Renal pelvis (tissue), 4 donors: Measurements from ENCODE around the gene DOC2B. TPM values are rescaled to one million over a fixed set of nuclear protein-coding genes. Genes with fewer than 3 reads are reported as not detected.
"Not testable (repeated sequence)": the region's sequence is repeated elsewhere in the genome, so short reads cannot be mapped to it uniquely, and the experiment has no call there.

Experiments
- DNase-seq: peaks from one replicate; pipeline ENCODE4 v3.0.0-alpha.2; 2013
- polyA plus RNA-seq, 3 donors: library from polyadenylated mRNA; unstranded; fragments of 120-200 nt; gene quantifications; one replicate each; pipeline ENCODE4 v1.2.1, GENCODE V29; 2013; ENCODE audit not compliant: insufficient read length in 3 of 3

The DOC2B gene
- polyA plus RNA-seq, 3 donors: 50.1 to 73.7 (median 61.7) TPM

DNA sequence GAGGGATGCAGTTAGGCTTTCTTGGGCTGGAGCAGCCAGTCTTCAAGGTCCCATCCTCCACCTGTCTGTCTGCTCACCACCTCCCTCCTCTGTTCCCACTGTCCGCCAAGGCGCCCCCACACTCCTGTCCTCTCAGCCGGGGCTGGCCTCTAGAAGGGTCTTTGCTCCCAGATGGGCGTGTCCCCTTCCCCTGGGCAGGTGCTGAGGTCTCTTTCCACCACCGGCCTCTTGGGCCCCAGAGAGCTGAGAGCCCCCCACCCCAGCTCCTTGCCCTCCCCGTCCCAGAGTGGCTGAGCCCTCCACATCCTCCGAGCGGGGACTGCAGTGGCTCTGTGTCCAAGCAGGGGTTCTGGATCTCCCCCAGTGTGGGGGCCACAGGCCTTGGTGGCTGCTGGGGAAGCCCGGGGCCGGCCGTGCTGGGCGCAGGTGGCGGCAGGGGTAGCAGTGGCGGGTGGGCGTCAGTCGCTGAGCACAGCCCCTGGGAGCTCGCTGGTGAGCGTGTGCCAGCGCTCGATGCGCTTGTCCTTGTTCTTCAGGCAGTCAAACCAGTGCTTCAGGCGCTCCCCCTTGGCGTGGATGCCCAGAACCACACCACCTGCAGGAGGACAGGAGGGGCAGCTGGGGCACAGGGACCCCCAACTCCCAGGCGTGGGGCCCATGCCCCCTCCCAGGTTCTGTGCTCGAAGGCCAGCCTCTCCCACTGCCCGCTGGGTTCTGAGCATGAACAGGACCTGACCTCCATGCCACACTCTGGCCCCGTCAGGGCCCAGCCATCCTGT is 34.3 kb downstream of the DOC2B start:
- DNase-seq: no peak

DNA sequence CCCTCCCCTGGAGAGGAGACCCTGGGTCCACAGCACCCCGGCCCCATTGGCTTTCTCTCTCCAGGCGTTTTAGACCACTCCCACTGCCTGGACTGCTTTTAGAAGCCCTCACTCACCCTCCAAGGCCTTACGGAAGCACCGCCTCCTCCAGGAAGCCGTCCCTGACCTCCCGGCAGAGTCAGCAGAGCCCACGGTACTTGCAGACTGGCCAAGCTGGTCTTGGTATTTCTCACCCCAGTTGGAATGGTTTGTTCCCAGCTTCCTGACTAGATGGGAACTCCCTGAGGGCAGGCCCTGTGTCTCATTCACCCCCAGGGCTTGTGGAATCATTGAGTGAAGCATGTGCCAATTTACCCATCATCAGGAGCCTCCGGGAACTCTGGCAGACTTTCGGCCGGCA is 34.9 kb downstream of the DOC2B start:
- no peak for DNase-seq

DNA sequence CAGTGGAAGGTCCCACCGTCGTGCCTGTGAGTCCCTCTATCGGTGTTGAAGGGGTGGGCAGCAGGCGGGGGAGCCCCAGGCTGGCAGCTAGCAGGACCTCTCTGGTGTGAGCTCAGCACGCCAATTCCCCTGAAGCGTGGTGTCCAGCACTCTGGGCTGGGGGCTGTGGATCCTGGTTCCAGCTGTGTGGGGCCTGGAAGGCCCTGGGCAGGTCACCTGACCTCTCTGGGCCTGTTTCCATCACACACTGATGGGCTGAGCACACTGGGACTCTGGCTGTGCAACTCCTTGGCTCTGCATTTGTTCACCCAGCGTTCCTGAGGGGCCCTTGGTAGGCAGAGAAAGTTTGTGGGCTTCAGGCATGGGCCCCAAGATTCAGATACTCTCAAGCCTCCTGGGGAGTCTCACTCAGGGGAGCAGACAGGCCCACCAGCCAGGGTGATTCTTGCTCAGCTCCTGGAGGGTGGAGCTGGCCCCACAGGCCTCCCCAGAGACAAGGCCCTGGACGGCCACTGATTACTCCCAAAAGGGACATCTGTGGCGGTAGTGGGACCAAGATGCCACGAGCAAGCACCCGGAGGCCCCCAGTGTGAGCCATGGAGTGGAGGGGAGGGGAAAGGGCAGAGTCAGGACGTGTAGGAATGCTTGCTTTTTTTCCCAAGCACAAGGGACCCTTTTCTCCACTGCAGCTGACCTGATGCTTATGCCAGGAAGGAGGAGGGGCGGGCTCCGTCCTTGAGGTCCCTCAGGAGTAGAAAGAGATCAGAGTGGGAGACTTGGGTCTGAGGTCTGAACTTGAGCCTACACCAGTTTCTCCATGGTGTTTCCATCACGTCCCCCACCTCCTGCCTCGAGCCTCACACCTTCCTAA is 35.5 kb downstream of the DOC2B start:
- DNase-seq: no peak

DNA sequence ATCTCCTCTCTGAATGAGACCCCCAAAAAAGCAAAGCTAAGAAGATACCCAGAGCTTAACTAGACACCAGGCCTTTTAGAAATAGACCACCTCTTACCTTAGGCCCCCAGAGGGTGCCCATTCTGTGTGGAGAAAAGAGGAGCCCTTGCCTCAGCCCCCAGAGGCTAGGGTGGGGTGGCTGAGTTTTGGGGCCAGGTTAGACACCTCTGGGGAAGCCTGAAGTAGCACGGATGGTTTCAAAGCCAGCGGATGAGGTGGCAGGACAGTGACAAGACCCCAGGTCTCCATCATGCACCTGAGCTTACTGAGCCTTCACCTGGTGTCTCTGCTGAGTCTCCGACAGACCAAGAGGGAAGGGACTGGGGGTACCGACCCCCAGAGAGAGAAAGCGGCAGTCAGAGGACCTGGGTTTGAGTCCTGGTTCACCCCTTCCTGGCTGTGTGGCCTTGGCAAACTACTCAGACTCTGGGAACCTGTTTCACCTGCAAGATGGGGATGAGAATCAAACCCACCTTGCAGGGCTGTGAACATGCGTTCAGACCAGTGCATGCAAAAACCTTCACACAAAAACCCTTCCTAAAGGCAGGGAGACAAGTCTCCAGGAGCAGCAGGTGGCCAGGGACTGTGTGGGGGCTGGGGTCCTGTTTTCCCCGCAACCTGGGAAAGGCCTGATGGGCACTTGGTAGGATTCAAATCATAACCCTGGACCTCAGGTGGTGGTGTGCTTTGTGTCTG is 36.3 kb downstream of the DOC2B start:
- no peak for DNase-seq

DNA sequence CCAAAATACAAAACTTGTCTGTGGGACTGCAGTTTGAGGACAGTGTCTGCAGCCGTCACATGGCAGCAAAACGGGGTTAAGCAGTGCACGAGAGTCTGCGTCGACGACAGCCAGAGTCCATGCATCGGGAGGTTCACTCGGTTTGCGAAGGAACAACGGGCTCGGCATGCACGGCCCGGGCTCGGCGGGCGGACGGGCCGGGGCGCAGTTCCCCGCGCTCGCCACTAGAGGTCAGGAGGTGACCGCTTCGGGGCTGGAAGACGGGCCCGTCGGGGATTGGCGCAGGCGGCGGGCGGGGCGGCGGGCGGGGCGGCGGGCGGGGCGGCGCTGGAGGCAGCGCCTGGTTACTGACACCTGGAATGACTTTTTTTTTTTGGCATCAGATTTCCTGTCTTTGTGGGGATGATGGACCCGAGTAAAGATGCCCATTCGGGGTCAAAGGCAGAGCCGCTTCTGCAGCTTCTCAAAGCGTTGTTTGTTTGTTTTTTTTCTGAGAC is 37.6 kb downstream of the DOC2B start:
- peak; percentile 70 for DNase-seq

GRCh38 chr17:142876-143784 is 38.3 kb downstream of the DOC2B start:
- DNase-seq: no peak

GRCh38 chr17:142102-142661 is 39.3 kb downstream of the DOC2B start:
- DNase-seq: no peak

DNA sequence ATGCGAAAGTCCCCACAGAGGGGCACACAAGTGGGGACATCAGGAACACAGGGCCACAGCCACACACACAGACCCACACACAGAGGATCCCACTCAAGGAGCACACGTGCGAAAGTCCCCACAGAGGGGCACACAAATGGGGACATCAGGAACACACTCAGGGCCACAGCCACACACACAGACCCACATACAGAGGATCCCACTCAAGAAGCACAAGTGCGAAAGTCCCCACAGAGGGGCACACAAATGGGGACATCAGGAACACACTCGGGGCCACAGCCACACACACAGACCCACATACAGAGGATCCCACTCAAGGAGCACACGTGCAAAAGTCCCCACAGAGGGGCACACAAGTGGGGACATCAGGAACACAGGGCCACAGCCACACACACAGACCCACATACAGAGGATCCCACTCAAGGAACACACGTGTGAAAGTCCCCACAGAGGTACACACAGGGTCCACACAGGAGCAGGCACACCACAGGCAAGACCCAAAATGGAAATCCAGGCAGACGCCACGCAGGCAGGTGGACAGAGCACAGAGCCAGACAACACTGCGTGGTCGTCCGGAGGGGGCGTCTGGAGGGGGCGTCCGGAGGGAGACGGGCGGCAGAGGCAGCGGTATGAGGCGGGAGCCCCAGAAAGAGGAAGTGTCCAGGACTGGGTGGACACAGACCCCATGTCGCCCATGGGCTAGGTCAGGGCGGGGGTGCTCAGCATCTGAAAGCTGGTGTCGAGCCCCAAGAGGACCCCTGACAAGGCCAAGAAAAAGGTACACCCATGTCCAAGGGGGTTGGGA is 41.8 kb downstream of the DOC2B start:
- not testable (repeated sequence) for DNase-seq

DNA sequence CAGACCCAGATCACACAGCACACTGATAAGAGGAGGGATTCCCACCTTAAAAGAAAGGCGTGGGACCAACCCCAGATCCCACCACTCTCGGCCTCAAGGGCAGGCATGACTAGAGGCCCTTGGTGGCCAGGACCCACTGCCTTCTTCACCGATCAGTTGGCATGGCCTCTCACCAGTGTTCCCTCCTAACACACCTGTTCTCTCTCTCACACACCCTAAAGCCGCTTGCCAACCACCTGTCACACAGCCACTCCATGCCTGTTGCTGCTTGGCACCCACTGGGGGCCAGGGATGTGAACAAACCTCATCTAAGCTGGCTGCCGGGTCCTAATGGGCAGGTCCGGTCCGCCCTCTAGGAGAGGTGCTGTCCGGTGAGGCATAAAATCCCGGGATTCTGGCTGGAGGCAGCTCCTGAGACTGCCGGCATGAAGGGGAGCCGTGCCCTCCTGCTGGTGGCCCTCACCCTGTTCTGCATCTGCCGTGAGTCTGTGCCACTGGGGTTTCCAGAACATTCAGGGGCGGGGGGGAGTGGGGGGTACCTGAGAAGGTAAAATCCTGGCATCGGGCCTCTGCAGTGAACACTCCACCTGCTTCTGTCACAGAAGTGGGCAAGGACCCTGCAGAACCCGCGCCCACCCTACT is 44.2 kb downstream of the DOC2B start, which contains the start of gene SCGB1C2:
TSS of gene SCGB1C2 (plus strand) at position 404 of the 642 bp plus-strand sequence. CDS start at position 426, 22 bp downstream.
- DNase-seq: not testable (repeated sequence)

DNA sequence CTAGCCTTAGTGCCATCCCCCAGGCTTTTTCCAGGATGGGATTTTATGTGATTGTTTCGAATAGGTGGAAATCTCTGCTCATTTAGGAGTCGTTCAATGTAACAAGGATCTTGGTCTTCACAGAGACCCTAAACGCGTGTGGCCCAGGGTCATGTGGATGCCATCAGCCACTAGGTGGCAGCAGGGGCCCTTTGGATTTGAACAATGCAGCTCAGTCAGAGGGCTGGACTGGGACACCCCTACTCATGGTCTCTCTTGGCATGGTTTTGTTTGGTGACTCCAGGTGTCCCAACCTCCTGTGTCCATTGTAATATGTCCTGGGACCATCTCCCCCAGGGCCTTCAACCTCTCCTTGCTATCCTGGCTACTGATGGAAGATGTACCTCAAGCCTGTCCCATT is 44.9 kb downstream of the DOC2B start:
- DNase-seq: not testable (repeated sequence)

GRCh38 chr17:135895-136294 is 45.6 kb downstream of the DOC2B start:
- not testable (repeated sequence) for DNase-seq

- DNase-seq: not testable (repeated sequence)
Observed at GRCh38 chr17:135022-135421, 46.4 kb downstream of the DOC2B start.

DNA sequence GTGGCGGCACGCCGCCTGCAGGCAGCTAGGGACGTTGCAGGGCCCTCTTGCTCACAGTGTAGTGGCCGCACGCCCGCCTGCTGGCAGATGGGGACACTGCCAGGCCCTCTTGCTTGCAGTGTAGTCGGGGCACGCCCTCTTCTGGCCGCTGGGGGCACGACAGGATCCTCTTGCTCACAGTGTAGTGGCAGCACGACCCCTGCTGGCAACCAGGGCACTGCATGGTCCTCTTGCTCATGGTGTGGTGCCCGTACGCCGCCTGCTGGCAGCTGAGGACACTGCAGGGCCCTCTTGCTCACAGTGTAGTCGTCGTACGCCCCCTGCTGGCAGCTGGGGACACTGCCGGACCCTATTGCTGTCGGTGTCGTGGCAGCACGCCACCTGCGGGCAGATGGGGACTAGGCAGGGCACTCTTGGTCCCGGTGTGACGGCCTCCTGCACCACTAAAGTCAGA is 47.1 kb downstream of the DOC2B start:
- DNase-seq: not testable (repeated sequence)

- not testable (repeated sequence) for DNase-seq
Observed at GRCh38 chr17:133932-134331, 47.5 kb downstream of the DOC2B start.

DNA sequence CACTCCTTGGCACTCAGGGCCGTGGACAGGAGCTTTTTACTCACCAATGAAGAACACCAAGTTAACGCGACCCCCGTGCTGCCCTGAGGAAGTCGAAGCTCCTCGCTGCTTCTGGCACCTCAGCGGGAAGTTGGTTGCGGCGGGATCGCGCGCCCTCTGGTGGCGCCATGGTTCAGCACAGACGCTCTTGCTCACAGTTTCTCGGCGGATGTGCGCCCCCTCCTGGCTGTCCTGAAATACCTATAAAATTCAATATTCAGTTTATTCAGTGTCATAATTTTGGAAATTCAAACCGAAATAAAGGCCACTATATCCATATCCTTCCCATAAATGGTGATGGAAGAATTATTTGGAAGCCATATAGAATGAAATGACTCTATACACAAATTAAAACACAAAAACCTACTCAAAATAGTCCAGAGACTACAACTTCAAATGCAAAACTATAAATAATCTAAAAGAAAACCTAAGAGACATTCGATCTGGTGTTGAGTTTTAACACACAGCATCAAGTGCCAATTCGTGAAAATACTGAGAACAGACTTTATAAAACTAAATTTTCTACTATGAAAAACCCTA is 63.0 kb downstream of the DOC2B start:
- peak; percentile 35 for DNase-seq

GRCh38 chr17:113111-113510 is 68.3 kb downstream of the DOC2B start:
- not testable (repeated sequence) for DNase-seq
